ENCODE results near the gene LRRIQ1.
A peak's percentile ranks its signal among the peaks of the same experiment; 100 is the strongest.
"Not testable (repeated sequence)": the region's sequence is repeated elsewhere in the genome, so short reads cannot be mapped to it uniquely, and the experiment has no call there.

LRRIQ1 gene

DNA sequence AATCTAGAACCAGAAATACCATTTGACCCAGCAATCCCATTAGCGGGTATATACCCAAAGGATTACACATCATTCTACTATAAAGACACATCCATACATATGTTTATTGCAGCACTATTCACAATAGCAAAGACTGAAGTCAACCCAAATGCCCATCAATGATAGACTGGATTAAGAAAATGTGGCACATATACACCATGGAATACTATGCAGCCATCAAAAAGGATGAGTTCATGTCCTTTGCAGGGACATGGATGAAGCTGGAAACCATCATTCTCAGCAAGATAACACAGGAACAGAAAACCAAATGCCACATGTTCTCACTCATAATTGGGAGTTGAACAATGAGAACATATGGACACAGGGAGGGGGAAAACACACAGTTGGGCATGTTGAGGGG is 188.2 kb downstream of the LRRIQ1 start:
- not testable (repeated sequence) for DNase-seq

- no peak for DNase-seq
Observed at GRCh38 chr12:85225501-85225900, 189.3 kb downstream of the LRRIQ1 start.

- DNase-seq: no peak
Observed at GRCh38 chr12:85237327-85237726, 201.2 kb downstream of the LRRIQ1 start.

DNA sequence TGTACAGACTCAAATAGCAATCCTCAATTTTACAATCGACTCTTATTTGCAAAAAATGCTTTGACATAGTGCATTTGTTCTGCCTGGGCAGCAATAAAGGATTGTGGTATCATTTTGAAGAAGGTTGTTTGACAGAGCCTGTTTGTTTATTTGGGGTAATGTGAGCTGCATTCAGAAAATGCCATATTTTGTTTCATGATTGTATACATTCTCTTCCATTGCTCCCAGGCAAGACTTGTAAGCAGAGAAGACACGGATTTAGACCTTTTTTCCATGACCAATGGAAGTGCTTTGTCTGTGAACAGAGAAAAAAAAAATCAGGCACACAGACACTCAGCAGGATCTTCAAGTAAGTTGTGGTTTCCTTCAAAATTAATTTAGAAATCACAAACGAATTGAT is 208.4 kb downstream of the LRRIQ1 start:
- DNase-seq: no peak

- DNase-seq: no peak
Observed at GRCh38 chr12:85253853-85254252, 217.7 kb downstream of the LRRIQ1 start.

DNA sequence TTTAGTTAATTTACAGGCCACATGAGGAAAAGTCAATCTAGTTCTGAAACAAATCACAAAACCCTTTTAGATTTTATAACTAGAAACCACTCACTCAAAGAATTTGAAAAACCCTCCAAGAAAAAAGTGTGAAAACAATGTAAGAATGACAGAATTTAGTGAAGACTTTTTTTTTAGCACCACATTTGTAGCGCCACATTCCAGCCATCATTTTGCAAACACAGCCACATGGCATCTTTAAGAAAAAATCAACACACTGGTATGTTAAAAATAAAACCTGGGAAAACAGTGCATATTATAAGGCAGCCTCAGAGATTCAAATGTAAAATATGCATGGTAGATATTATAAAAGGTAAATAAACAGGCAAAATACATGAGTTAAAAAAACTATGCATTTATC is 221.5 kb downstream of the LRRIQ1 start:
- DNase-seq: no peak

- DNase-seq: no peak
Observed at GRCh38 chr12:85260447-85260846, 224.3 kb downstream of the LRRIQ1 start.

GRCh38 chr12:85260896-85261295 is 224.7 kb downstream of the LRRIQ1 start:
- DNase-seq: no peak

- DNase-seq: no peak
Observed at GRCh38 chr12:85266356-85266755, 230.2 kb downstream of the LRRIQ1 start.

- DNase-seq: no peak
Observed at GRCh38 chr12:85273381-85274314, 237.5 kb downstream of the LRRIQ1 start.

GRCh38 chr12:85274315-85274651 is 238.1 kb downstream of the LRRIQ1 start:
- DNase-seq: no peak

- DNase-seq: no peak
Observed at GRCh38 chr12:85275374-85275773, 239.2 kb downstream of the LRRIQ1 start.

DNA sequence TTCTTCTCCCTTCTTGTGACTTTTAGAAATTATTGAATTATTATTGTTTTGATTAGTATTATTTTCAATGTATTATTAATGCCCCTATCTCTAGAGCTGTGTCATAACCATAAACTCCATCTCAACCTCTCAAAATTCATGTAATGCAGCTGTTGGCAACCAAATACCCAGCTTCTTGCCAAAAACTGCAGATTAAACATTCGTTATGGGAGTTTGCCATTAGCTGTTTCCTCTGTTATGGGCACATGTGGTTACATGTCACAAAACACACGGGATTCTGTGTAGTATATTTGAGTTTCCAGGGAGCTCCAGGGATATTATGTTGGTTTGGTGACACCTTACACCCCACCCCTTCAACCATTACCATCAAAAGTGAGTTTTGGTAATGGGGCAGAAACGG is 241.0 kb downstream of the LRRIQ1 start:
- DNase-seq: no peak

- no peak for DNase-seq
Observed at GRCh38 chr12:85277900-85278597, 241.9 kb downstream of the LRRIQ1 start.

DNA sequence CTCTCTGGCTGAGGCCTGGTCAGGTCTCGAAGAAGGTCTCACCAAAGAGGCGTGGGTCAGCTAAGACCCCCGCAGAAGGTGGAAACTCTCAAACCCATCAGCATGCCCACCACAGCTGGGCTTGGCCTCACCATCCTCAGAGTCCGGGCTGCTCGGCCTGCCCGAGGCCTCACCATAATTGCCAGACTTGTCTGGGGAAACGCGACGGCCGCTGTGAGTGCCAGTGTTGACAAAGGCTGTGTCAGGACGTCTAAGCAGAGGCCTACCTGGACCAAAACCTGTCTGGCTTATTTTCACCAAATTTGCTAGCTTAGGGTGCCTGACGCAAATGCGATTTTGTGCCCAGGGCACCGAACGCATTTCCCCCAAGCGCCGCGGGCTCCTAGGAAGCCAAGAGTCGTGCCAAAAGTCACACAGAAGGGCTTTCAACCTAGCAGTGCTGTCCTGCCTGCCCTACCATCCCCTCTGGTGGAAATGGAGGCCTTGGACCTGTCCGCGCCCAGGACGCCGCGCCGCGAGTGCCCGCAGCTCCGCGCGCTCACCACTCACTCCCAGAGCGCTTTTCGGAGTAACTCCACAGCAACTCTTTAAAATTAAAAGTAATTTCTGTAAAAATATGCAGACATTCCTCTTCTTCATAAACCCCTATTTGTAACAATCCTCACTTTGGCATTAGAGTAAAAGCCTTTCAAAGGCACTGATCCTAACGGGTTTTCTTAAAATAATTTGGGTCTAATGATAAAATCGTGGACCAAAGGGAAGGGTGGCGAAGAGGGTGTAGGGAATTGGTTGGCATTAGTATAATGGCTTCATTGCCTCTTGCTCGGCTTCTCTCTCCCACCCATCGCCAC is 242.7 kb downstream of the LRRIQ1 start:
- DNase-seq: no peak

- DNase-seq: no peak
Observed at GRCh38 chr12:85279449-85280164, 243.5 kb downstream of the LRRIQ1 start.

DNA sequence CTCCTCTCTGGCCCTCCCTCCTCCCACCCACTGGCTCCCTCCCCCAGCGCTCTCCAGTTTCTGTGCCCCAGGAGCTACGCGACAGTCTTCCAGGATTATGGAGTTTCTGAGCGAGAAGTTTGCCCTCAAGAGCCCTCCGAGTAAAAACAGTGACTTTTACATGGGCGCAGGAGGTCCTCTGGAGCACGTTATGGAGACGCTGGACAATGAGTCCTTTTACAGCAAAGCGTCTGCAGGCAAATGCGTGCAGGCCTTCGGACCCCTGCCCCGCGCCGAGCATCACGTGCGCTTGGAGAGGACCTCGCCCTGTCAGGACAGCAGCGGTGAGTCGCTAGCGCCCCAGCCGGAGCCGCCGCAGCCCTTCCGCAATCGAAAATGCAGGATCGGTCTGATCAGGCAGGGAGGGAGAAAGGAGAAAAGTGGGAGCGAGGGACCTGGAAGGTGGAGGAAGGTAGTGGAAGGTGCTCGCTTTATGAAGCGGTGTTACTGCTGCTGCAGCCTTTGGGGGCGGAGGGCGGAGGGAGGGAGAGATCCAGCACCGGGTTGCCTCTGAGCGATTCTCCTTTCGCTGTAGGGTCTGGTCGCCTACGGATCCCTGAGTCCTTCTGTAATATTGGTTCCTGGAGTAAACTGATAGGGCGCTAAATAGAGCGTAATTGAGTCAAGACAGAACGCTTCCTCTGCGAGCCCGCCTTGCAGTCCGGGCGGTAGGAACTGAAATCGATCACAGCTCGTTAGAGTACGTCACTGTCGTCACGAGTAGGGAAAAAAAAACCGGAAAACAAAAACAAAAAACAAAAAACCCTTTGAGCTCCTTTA is 244.2 kb downstream of the LRRIQ1 start, which contains the start of gene ALX1:
Gene ALX1 (plus strand): TSS at position 56 of the 819 bp plus-strand sequence. CDS start 42 bp downstream, at position 98.
- peak; percentile 28 for DNase-seq

- DNase-seq: no peak
Observed at GRCh38 chr12:85280984-85281630, 245.0 kb downstream of the LRRIQ1 start.

DNA sequence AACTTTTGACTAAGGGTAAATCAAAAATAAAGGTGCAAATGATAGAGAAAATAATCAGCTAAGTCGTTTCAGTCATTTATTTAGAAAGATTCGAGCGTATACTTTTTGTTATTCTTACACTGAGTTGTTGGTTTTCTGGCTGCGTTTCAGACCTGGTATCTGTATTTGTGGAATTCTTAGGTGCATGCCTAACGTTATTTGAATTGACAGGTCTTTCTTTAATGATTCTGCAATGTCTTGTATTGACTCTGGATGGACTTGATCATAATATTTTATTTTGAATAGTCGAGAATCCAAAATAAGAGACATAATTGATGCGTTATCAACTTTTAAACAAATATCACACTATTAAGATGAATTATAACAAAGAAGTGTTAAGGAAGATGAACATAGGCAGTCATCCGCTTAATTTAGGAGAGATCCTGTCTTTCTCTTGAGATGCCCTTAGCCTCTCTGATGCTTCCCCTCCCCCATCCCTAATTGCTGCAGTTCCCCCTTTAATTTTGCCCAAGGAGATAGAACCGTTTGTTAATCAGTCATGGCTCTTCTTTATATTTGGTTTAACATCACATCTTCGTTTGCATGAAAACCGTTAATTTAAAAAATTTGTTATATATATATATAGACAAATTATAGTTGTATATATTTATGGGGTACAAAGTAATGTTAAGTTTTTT is 245.6 kb downstream of the LRRIQ1 start:
- DNase-seq: no peak

DNA sequence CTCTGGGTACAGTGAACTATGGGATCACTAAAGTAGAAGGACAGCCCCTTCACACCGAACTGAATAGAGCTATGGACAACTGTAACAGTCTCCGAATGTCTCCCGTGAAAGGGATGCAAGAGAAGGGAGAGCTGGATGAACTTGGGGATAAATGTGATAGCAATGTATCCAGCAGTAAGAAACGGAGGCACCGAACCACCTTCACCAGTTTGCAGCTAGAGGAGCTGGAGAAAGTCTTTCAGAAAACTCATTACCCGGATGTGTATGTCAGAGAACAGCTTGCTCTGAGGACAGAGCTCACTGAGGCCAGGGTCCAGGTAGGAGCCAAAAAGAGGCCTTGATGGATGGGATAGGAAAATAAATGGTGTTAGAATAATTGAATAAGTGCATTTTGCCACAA is 247.4 kb downstream of the LRRIQ1 start:
- no peak for DNase-seq

Measured in fibroblast of upper back skin (primary cell).